Measurements from ENCODE around the gene ELF1. TPM values are rescaled to one million over a fixed set of nuclear protein-coding genes. Genes with fewer than 3 reads are reported as not detected.
"Not testable (repeated sequence)": the region's sequence is repeated elsewhere in the genome, so short reads cannot be mapped to it uniquely, and the experiment has no call there.

The ELF1 gene
- total RNA-seq, 2 experiments from 2014 or later: 70.8 to 71.2 TPM

DNA sequence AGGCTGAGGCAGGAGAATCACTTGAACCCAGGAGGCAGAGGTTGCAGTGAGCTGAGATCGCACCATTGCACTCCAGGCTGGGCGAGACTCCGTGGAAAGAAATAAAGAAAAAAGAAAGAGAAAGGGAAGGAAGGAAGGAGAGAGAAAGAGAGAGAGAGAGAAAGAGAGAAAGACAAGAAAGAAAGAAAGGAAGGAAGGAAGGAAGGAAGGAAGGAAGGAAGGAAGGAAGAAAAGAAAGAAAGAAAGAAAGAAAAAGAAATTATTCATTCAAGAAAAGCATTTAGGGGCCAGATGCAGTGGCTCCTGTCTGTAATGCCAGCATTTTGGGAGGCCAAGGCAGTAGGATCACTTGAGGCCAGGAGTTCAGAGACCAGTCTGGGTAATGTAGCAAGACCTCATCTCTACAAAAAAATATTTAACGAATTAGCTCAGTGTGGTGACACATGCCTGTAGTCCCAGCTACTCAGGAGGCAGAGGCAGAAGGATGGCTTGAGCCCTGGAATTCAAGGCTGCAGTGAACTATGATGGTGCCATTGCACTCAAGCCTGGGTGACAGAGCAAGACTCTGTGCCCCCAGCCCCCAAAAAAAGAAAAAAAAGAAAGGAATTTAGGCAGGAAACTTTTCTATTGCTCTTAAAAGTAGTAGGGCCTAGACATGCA lies 109.4 kb downstream of the ELF1 start:
- H3K27me3 Mint-ChIP-seq, DNase-seq, H3K4me3 Mint-ChIP-seq, H3K36me3 Mint-ChIP-seq, CTCF ChIA-PET, H3K27ac Mint-ChIP-seq, H3K9me3 Mint-ChIP-seq: not testable (repeated sequence)
- POLR2A ChIA-PET: interaction anchor here (0.6 to 1.1 kb wide), 2 partner anchors 120 to 394 kb away, joined by 3 read pairs; partner anchors contain the start of gene SLC25A15
- H3K4me1 Mint-ChIP-seq (ENCODE audit: low read depth): peaks cover 13% of the 10 kb centered on the region
- intact Hi-C loops (cut with micrococcal nuclease): loop anchor here (10.0 kb wide), 1 partner anchor 95 kb away; no protein-coding TSS in a partner anchor

DNA sequence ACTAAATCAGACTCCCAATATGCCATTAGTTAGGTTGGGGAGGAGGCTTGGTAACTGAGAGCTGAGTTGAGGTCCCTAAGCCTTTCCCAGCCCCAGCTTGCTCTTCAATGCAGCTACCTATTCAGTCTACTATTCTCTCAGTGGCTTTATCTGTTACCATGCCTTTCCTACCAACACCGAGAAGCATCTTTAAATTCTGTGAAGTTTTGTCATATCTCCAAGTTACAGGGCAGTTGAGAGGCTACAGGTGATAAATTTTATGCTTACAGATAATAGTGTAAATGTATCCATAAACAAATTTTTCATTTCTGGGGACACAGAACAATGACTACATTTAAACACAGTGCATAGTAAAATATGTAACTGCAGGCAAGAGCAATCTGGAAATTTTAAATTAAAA lies 110.6 kb downstream of the ELF1 start:
- DNase-seq: no peak
- Mint-ChIP-seq H3K4me1 (ENCODE audit: low read depth) (peaks cover 13% of the 10 kb centered on the region), H3K36me3 (peaks cover 8% of the 10 kb centered on the region), H3K27ac (no peak overlapping the region), H3K27me3 (no peaks in the 10 kb centered on the region), H3K4me3 (no peak overlapping the region), H3K9me3 (no peaks in the 10 kb centered on the region)
- POLR2A ChIA-PET: no interaction called here
- intact Hi-C loops (cut with micrococcal nuclease): no loop called here
- CTCF ChIA-PET: interaction anchor here (0.6 to 1.0 kb wide), 2 partner anchors 13 to 69 kb away, joined by 3 read pairs; no protein-coding TSS in a partner anchor

DNA sequence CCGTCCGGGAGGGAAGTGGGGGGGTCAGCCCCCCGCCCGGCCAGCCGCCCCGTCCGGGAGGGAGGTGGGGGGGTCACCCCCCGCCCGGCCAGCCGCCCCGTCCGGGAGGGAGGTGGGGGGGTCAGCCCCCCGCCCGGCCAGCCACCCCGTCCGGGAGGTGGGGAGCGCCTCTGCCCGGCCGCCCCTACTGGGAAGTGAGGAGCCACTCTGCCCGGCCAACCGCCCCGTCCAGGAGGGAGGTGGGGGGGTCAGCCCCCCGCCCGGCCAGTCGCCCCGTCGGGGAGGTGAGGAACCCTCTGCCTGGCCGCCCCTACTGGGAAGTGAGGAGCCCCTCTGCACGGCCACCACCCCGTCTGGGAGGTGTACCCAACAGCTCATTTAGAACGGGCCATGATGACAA lies 118.1 kb downstream of the ELF1 start:
- H3K9me3 Mint-ChIP-seq; H3K27ac Mint-ChIP-seq; DNase-seq; H3K4me1 Mint-ChIP-seq (ENCODE audit: low read depth); H3K36me3 Mint-ChIP-seq; POLR2A ChIA-PET; H3K27me3 Mint-ChIP-seq; H3K4me3 Mint-ChIP-seq; intact Hi-C loops (cut with micrococcal nuclease); CTCF ChIA-PET: not testable (repeated sequence)

DNA sequence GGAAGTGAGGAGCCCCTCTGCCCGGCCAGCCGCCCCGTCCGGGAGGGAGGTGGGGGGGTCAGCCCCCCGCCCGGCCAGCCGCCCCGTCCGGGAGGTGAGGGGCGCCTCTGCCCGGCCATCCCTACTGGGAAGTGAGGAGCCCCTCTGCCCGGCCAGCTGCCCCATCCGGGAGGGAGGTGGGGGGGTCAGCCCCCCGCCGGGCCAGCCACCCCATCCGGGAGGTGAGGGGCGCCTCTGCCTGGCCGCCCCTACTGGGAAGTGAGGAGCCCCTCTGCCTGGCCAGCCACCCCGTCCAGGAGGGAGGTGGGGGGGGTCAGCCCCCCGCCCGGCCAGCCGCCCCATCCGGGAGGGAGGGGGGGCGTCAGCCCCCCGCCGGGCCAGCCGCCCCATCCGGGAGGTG lies 118.5 kb downstream of the ELF1 start:
- DNase-seq; H3K4me3 Mint-ChIP-seq; H3K36me3 Mint-ChIP-seq; H3K27me3 Mint-ChIP-seq; intact Hi-C loops (cut with micrococcal nuclease); H3K27ac Mint-ChIP-seq; H3K4me1 Mint-ChIP-seq (ENCODE audit: low read depth); H3K9me3 Mint-ChIP-seq; POLR2A ChIA-PET; CTCF ChIA-PET: not testable (repeated sequence)

DNA sequence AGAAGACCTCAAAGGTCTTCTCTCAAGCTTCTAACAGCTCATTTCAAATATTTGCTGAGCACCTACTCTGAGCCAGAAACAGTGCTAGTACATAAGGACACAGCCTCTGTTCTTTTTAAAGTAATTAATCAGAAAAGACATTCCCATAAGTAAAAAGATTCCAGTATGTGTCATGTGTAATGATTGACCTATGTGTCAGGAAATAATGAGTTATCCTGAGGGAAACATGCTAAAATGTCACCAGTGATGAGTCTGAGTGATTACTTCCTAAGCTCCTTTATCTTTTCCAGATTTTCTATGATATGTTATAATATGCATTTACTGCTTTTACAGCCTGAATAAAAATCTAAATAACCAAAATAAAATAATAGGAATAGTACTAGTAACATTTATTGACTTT lies 122.1 kb downstream of the ELF1 start:
- H3K9me3 Mint-ChIP-seq: no peaks in the 10 kb centered on the region
- H3K27ac Mint-ChIP-seq: no peak overlapping the region

DNA sequence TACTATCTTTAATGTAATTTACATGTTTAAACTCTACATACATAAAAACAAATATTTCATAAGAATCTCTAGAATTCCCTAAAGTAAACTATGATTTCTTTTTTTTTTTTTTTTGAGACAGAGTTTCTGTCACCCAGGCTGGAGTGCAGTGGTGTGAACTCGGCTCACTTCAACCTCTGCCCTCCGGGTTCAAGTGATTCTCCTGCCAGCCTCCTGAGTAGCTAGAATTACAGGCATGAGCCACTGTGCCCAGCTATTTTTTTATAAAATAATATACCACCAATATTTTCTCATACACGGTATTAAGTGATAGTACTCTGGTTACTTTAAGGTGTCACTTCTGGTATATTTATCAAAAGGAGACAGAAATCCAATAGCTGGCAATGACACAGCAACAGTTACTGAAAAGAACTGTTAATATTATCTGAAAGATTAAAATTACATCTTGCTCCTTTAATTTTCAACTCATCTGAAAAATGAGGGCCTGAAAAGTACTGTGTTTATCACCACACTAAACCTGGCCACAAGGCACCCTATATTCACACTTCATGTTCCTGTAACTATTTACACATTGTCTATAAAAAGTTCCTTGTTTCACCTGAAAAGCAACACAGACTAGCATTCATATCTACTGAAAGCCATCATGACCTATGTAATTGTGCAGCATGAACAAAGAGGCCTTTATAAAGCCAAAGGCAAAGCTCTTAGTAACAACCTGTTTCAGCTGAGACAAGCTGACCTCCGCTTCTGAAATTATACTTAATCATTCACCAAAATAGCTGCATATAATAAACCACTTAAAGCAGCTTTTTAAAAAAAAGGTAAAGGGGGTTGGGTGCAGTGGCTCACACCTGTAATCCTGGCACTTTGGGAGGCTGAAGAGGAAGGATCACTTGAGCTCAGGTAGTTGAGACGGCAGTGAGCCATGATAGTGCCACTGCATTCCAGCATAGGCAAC lies 123.6 kb downstream of the ELF1 start:
- ChIA-PET POLR2A (no interaction called here), CTCF (no interaction called here)
- peaks cover 2% of the 10 kb centered on the region for H3K9me3 Mint-ChIP-seq

More for the DNA sequence above, 122.1 kb downstream of the ELF1 start:
- Mint-ChIP-seq H3K4me1 (ENCODE audit: low read depth) (no peaks in the 10 kb centered on the region), H3K4me3 (no peak overlapping the region), H3K36me3 (peaks cover 2% of the 10 kb centered on the region), H3K27me3 (no peaks in the 10 kb centered on the region)
- DNase-seq: no peak
- intact Hi-C loops (cut with micrococcal nuclease): no loop called here
- ChIA-PET POLR2A (no interaction called here), CTCF (no interaction called here)

DNA sequence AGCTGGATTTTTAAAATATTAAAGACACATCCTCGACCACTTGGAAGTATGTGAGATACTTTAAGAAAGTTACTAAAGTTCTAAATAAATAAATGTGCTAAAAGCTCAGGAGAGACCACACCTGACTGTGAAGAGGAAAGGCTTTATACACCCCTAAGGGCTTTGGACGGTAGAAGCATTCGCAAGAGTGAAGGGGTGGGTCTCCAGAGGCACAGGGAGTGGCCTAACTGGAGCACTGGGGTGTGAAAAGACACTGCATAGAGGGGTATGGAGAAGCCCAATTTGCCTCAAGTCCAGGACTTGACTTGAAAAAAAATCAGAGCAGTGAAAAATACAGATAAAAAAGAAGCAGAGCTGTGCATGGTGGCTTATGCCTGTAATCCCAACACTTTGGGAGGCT lies 125.5 kb downstream of the ELF1 start:
- intact Hi-C loops (cut with micrococcal nuclease); POLR2A ChIA-PET: not testable (repeated sequence)
- peaks cover 14% of the 10 kb centered on the region for H3K36me3 Mint-ChIP-seq

More for the DNA sequence above, 123.6 kb downstream of the ELF1 start:
- no peaks in the 10 kb centered on the region for H3K4me1 Mint-ChIP-seq (ENCODE audit: low read depth)
- no peaks in the 10 kb centered on the region for H3K27me3 Mint-ChIP-seq
- no peak overlapping the region for H3K27ac Mint-ChIP-seq
- intact Hi-C loops (cut with micrococcal nuclease): no loop called here
- no peak for DNase-seq
- H3K36me3 Mint-ChIP-seq: peaks cover 7% of the 10 kb centered on the region
- H3K4me3 Mint-ChIP-seq: no peak overlapping the region

DNA sequence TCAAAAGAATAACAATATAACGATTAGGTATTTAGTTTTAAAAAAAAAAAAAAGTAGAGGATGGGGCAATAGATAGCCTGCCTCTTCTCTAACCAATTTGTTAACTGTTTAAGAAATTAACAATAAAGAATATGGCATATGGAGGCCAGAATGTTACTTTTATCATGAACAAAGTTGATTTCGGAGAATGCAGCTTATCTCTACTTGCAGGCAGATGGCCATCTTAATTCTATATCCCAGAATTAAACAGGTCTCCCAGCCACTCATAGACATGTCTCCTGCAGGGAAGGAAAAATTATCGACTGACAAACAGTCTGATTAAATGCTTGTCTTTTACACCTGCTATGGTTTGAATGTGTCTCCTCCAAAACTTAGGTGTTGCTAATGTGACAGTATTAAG lies 133.1 kb downstream of the ELF1 start:
- ChIA-PET CTCF (no interaction called here), POLR2A (no interaction called here)
- DNase-seq: no peak
- intact Hi-C loops (cut with micrococcal nuclease): no loop called here
- Mint-ChIP-seq H3K9me3 (peaks cover 8% of the 10 kb centered on the region), H3K27ac (no peak overlapping the region), H3K27me3 (no peaks in the 10 kb centered on the region), H3K4me3 (no peak overlapping the region), H3K36me3 (peaks cover 39% of the 10 kb centered on the region), H3K4me1 (ENCODE audit: low read depth) (peaks cover 25% of the 10 kb centered on the region)

More for the DNA sequence above, 125.5 kb downstream of the ELF1 start:
- H3K27me3 Mint-ChIP-seq; H3K27ac Mint-ChIP-seq; DNase-seq; H3K4me3 Mint-ChIP-seq; CTCF ChIA-PET; H3K4me1 Mint-ChIP-seq (ENCODE audit: low read depth): not testable (repeated sequence)
- peaks cover 10% of the 10 kb centered on the region for H3K9me3 Mint-ChIP-seq

DNA sequence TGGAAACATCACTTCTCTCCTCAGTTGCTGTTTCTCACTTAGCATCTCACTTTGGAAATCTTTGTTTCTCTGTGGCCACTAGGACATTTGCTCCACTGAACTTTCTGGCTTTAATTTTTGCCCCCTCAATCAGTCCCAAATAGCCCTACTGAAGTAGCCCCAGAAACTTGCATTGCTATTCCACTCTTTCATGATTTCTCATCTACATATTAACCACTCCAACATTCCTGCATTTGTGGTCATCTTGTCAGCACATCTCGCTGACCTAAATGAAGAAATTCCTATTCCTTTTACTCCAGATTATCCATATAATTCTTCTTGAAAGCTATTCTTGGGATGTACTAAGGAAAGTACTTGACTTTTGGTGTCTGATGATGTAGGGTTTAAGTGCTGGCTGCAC lies 134.9 kb downstream of the ELF1 start:
- H3K27ac Mint-ChIP-seq; H3K4me3 Mint-ChIP-seq; H3K27me3 Mint-ChIP-seq; DNase-seq; intact Hi-C loops (cut with micrococcal nuclease); POLR2A ChIA-PET: not testable (repeated sequence)
- H3K9me3 Mint-ChIP-seq: peaks cover 11% of the 10 kb centered on the region
- peaks cover 49% of the 10 kb centered on the region for H3K36me3 Mint-ChIP-seq
- H3K4me1 Mint-ChIP-seq (ENCODE audit: low read depth): peaks cover 20% of the 10 kb centered on the region
- CTCF ChIA-PET: interaction anchor here (0.7 kb wide), 1 partner anchor 36 kb away, joined by 3 read pairs; no protein-coding TSS in a partner anchor

Other genes with a start within 250 kb of the ELF1 start
- gene MRPS31, start 248.1 kb downstream of the ELF1 start, total RNA-seq: 10 to 100 TPM; 35.6 to 40.4 TPM
- gene SLC25A15, start 229.7 kb downstream of the ELF1 start, total RNA-seq: 10 to 100 TPM; 16.2 to 16.9 TPM
- 10 to 100 TPM; 12.6 to 13.5 TPM for gene WBP4, start 42.2 kb upstream of the ELF1 start, total RNA-seq
- 1 to 10 TPM; 3.6 to 4.2 TPM for gene KBTBD6, start 113.5 kb upstream of the ELF1 start, total RNA-seq
- gene KBTBD7, start 175.3 kb upstream of the ELF1 start, total RNA-seq: 1 to 10 TPM; 3.6 to 4.1 TPM
- gene MTRF1, start 244.3 kb upstream of the ELF1 start, total RNA-seq: 10 to 100 TPM; 16.2 to 21.5 TPM